HEK293 (cell line): ENCODE measurements around the gene APLF.

Experiments
- CTCF ChIA-PET: fragments of 350-600 bp; formaldehyde crosslinking; extraction: SDS; loops from one replicate; lab custom pipeline; 2021; ENCODE audit warnings: antibody characterized with exemption; lab: Yijun Ruan, JAX
- POLR2A ChIA-PET: fragments of 300-600 bp; formaldehyde crosslinking; extraction: SDS; loops from one replicate; lab custom pipeline; 2020; ENCODE audit warnings: antibody characterized with exemption, inconsistent platforms; lab: Yijun Ruan, JAX
- H3K27ac ChIP-seq: fragments of 200-500 bp; sonication (Bioruptor generic); 2 replicates; pipeline ENCODE4 v1.5.1; 2014; ENCODE audit warnings: low read depth, low read length, control low read depth, inconsistent platforms; ENCODE audit errors: extremely low read depth
- H3K36me3 ChIP-seq, 2 experiments: fragments of 200-500 bp in 1 of 2; sonication (Bioruptor generic) in 1 of 2; 1 replicate in 1 of 2; 2 replicates in 1 of 2; pipeline ENCODE4 v1.5.1; 2014 to 2017; ENCODE audit warnings: inconsistent platforms in 2 of 2, low read length in 2 of 2; ENCODE audit not compliant: control insufficient read depth in 2 of 2, insufficient read depth in 1 of 2
- H3K4me1 ChIP-seq: fragments of 200-500 bp; sonication (Bioruptor generic); 2 replicates; pipeline ENCODE4 v1.5.1; 2014; ENCODE audit warnings: mild to moderate bottlenecking, low read length, inconsistent platforms; ENCODE audit not compliant: control insufficient read depth, insufficient read depth
- H3K4me3 ChIP-seq: 2 replicates; pipeline ENCODE4 v1.5.1; 2011; ENCODE audit warnings: low read depth, mild to moderate bottlenecking, control low read depth, low read length, moderate library complexity
- H3K9me3 ChIP-seq: fragments of 200-500 bp; sonication (Bioruptor generic); 2 replicates; pipeline ENCODE4 v1.5.1; 2014; ENCODE audit warnings: low read depth, low read length, inconsistent platforms; ENCODE audit not compliant: control insufficient read depth, insufficient read depth
- CTCF ChIP-seq: fragments of 450-650 bp; formaldehyde crosslinking; IDR thresholded peaks from 2 replicates; pipeline ENCODE4 v1.5.1; 2016; ENCODE audit warnings: missing biosample characterization, missing genetic modification characterization
- KLF8 ChIP-seq: fragments of 450-650 bp; formaldehyde crosslinking; IDR thresholded peaks from 2 replicates; pipeline ENCODE4 v1.5.1; 2016; ENCODE audit warnings: missing biosample characterization, missing genetic modification characterization
- PRDM1 ChIP-seq: fragments of 450-650 bp; formaldehyde crosslinking; IDR thresholded peaks from 2 replicates; pipeline ENCODE4; 2016; ENCODE audit warnings: missing biosample characterization, missing genetic modification characterization
- REPIN1 ChIP-seq: fragments of 450-650 bp; formaldehyde crosslinking; IDR thresholded peaks from 2 replicates; pipeline ENCODE4 v1.5.1; 2017; ENCODE audit warnings: missing biosample characterization, missing genetic modification characterization, low read depth
- YY1 ChIP-seq: fragments of 450-650 bp; formaldehyde crosslinking; IDR thresholded peaks from 2 replicates; pipeline ENCODE4 v1.5.1; 2018; ENCODE audit warnings: missing biosample characterization, missing genetic modification characterization
- ZEB2 ChIP-seq: fragments of 450-650 bp; formaldehyde crosslinking; IDR thresholded peaks from 2 replicates; pipeline ENCODE4 v1.5.1; 2016; ENCODE audit warnings: missing biosample characterization, missing genetic modification characterization
- ZNF184 ChIP-seq: fragments of 450-650 bp; IDR thresholded peaks from 2 replicates; pipeline ENCODE4 v1.5.1; 2018; ENCODE audit warnings: missing biosample characterization, mild to moderate bottlenecking, missing genetic modification characterization
- ZNF221 ChIP-seq: fragments of 450-650 bp; formaldehyde crosslinking; IDR thresholded peaks from 2 replicates; pipeline ENCODE4 v1.5.1; 2017; ENCODE audit warnings: missing biosample characterization, missing genetic modification characterization, borderline replicate concordance
- ZNF248 ChIP-seq: fragments of 450-650 bp; formaldehyde crosslinking; IDR thresholded peaks from 2 replicates; pipeline ENCODE4 v1.5.1; 2017; ENCODE audit warnings: missing biosample characterization, missing genetic modification characterization
- ZNF26 ChIP-seq: fragments of 450-650 bp; formaldehyde crosslinking; IDR thresholded peaks from 2 replicates; pipeline ENCODE4 v1.5.1; 2016; ENCODE audit warnings: missing biosample characterization, missing genetic modification characterization
- ZNF350 ChIP-seq: fragments of 450-650 bp; formaldehyde crosslinking; IDR thresholded peaks from 2 replicates; pipeline ENCODE4 v1.5.0; 2017; ENCODE audit warnings: missing biosample characterization, mild to moderate bottlenecking, missing genetic modification characterization
- ZNF37A ChIP-seq: fragments of 450-650 bp; IDR thresholded peaks from 2 replicates; pipeline ENCODE4 v1.5.1; 2018; ENCODE audit warnings: missing biosample characterization, missing genetic modification characterization
- ZNF561 ChIP-seq: fragments of 450-650 bp; IDR thresholded peaks from 2 replicates; pipeline ENCODE4 v1.5.1; 2018; ENCODE audit warnings: missing biosample characterization, missing genetic modification characterization, borderline replicate concordance
- ZNF658 ChIP-seq: fragments of 450-650 bp; formaldehyde crosslinking; IDR thresholded peaks from 2 replicates; pipeline ENCODE4; 2016; ENCODE audit warnings: missing biosample characterization, missing genetic modification characterization
- ZSCAN18 ChIP-seq: fragments of 450-650 bp; formaldehyde crosslinking; IDR thresholded peaks from 2 replicates; pipeline ENCODE4 v1.5.1; 2016; ENCODE audit warnings: missing biosample characterization, missing genetic modification characterization
- ZSCAN5A ChIP-seq: fragments of 450-650 bp; formaldehyde crosslinking; IDR thresholded peaks from 2 replicates; pipeline ENCODE4 v1.5.1; 2016; ENCODE audit warnings: missing biosample characterization, missing genetic modification characterization
- TF ChIP-seq, protein P1 (sequence below): fragments of 450-650 bp; formaldehyde crosslinking; IDR thresholded peaks from 2 replicates; pipeline ENCODE4 v1.5.1; 2016; ENCODE audit warnings: missing biosample characterization, missing genetic modification characterization, low read depth
- TF ChIP-seq, protein P2 (sequence below): fragments of 450-650 bp; formaldehyde crosslinking; IDR thresholded peaks from 2 replicates; pipeline ENCODE4 v1.5.1; 2017; ENCODE audit warnings: missing biosample characterization, mild to moderate bottlenecking, missing genetic modification characterization, moderate library complexity

APLF gene

GRCh38 chr2:68472796-68473414 lies 5.5 kb downstream of the APLF start:
- Histone ChIP-seq H3K4me1 (peaks cover 10% of the 10 kb centered on the region; the same call in 1 of the 2 replicates), H3K27ac (no peak overlapping the region), H3K4me3 (no peak overlapping the region), H3K9me3 (no peaks in the 10 kb centered on the region), H3K36me3 (peaks cover 0 to 3% of the 10 kb centered on the region in 2 experiments; a peak in 1 of 3 replicates)
- no peak for TF ChIP-seq REPIN1 (tag by site-specific recombination)
- no peak for TF ChIP-seq ZNF350
- no peak for TF ChIP-seq ZNF248
- no peak for TF ChIP-seq YY1 (tag by site-specific recombination)
- CTCF ChIA-PET: interaction anchor here (0.6 to 2.2 kb wide), 3 partner anchors 9 to 15 kb away, joined by 3 to 15 read pairs (median 3); no protein-coding TSS in a partner anchor
- POLR2A ChIA-PET: no interaction called here

GRCh38 chr2:68475110-68475509 lies 7.7 kb downstream of the APLF start:
- CTCF ChIA-PET: no interaction called here
- POLR2A ChIA-PET: interaction anchor here (1.4 kb wide), 1 partner anchor 8 kb away, joined by 4 read pairs; the partner anchor contains the start of genes APLF and FBXO48
- Histone ChIP-seq H3K4me3 (no peak overlapping the region), H3K9me3 (no peaks in the 10 kb centered on the region), H3K27ac (no peak overlapping the region), H3K4me1 (0 out of 2 replicates have a peak, but pooled peaks cover under 1% of the 10 kb centered on the region), H3K36me3 (peaks cover 0 to 3% of the 10 kb centered on the region in 2 experiments; a peak in 1 of 3 replicates)
- no peak for TF ChIP-seq CTCF (tag by site-specific recombination)
- TF ChIP-seq, protein P1, sequence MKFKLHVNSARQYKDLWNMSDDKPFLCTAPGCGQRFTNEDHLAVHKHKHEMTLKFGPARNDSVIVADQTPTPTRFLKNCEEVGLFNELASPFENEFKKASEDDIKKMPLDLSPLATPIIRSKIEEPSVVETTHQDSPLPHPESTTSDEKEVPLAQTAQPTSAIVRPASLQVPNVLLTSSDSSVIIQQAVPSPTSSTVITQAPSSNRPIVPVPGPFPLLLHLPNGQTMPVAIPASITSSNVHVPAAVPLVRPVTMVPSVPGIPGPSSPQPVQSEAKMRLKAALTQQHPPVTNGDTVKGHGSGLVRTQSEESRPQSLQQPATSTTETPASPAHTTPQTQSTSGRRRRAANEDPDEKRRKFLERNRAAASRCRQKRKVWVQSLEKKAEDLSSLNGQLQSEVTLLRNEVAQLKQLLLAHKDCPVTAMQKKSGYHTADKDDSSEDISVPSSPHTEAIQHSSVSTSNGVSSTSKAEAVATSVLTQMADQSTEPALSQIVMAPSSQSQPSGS (tag by site-specific recombination): peak; percentile 22; the same call in 1 of the 2 replicates

- Histone ChIP-seq H3K36me3 (peaks cover 0 to 3% of the 10 kb centered on the region in 2 experiments; a peak in 1 of 3 replicates), H3K9me3 (no peaks in the 10 kb centered on the region), H3K4me1 (no peaks in the 10 kb centered on the region), H3K27ac (no peak overlapping the region), H3K4me3 (no peak overlapping the region)
- POLR2A ChIA-PET: interaction anchor here (1.4 kb wide), 1 partner anchor 9 kb away, joined by 4 read pairs; the partner anchor contains the start of genes APLF and FBXO48
- CTCF ChIA-PET: no interaction called here
- no peak for TF ChIP-seq ZEB2
- no peak for TF ChIP-seq ZNF37A
- no peak for TF ChIP-seq ZNF26 (tag by site-specific recombination)
- TF ChIP-seq PRDM1: no peak
- no peak for TF ChIP-seq ZSCAN18 (tag by site-specific recombination)
- no peak for TF ChIP-seq ZNF561
- TF ChIP-seq ZNF658 (tag by site-specific recombination): no peak
- TF ChIP-seq, protein P2, sequence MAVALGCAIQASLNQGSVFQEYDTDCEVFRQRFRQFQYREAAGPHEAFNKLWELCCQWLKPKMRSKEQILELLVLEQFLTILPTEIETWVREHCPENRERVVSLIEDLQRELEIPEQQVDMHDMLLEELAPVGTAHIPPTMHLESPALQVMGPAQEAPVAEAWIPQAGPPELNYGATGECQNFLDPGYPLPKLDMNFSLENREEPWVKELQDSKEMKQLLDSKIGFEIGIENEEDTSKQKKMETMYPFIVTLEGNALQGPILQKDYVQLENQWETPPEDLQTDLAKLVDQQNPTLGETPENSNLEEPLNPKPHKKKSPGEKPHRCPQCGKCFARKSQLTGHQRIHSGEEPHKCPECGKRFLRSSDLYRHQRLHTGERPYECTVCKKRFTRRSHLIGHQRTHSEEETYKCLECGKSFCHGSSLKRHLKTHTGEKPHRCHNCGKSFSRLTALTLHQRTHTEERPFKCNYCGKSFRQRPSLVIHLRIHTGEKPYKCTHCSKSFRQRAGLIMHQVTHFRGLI (tag by site-specific recombination): no peak
- TF ChIP-seq ZNF221 (tag by site-specific recombination): no peak
- TF ChIP-seq KLF8 (tag by site-specific recombination): no peak
- TF ChIP-seq ZSCAN5A: no peak
- TF ChIP-seq ZNF184 (tag by site-specific recombination): no peak
Measured at GRCh38 chr2:68475576-68475975, 8.2 kb downstream of the APLF start.
